K562 (cell line): ENCODE data around the gene HNRNPU. TPM values are rescaled to one million over a fixed set of nuclear protein-coding genes. Genes with fewer than 3 reads are reported as not detected.

Experiments used
- ATAC-seq: fragments of 200-7000 bp; cut with Tn5 transposase; 3 replicates; pipeline ENCODE4 v1.9.1; 2020; ENCODE audit warnings: moderate library complexity
- BruUV-seq: library from RNA; stranded (reverse); fragments of 400-500 nt; replicated peaks from 2 replicates; lab custom pipeline; 2021; lab: Mats Ljungman, UMichigan
- CTCF ChIA-PET: fragments of 300-600 bp; formaldehyde crosslinking; extraction: SDS; loops from one replicate; lab custom pipeline; 2021; ENCODE audit warnings: low intra/inter-chr PET ratio; lab: Yijun Ruan, JAX
- POLR2A ChIA-PET: fragments of 300-600, 350-650 bp; sonication (Branson Sonifier 250); formaldehyde crosslinking; extraction: SDS; loops from one replicate; lab custom pipeline; 2021; ENCODE audit warnings: antibody characterized with exemption, inconsistent platforms; lab: Yijun Ruan, JAX
- DNase-seq, 4 experiments: peaks; one replicate each; pipeline versions ENCODE4 v3.0.0 to v3.0.0-alpha.2; 2011 to 2018; ENCODE audit warnings: low spot score in 3 of 4, mixed read lengths in 3 of 4; ENCODE audit errors: extremely low read depth in 1 of 4
- FAIRE-seq: peaks from 2 replicates; lab custom pipeline; 2011; peaks lifted over from hg19 to GRCh38; lab: Jason Lieb, UNC
- H2AFZ ChIP-seq: 2 replicates; pipeline ENCODE4 v1.6.0; 2011; ENCODE audit warnings: low read depth, low read length, control low read depth, inconsistent platforms
- H3K27ac ChIP-seq: fragments of 200-600 bp; 3 replicates; pipeline ENCODE4 v1.8.0; 2011; ENCODE audit warnings: low read depth, mild to moderate bottlenecking, control low read depth, inconsistent platforms, low read length, moderate library complexity, mixed read lengths; ENCODE audit errors: extremely low read depth
- H3K27me3 ChIP-seq, 2 experiments: fragments of 300-600 bp in 1 of 2; 2 replicates in 1 of 2; 3 replicates in 1 of 2; pipeline versions ENCODE4 v1.6.0 to v1.8.0; 2011; ENCODE audit warnings: inconsistent platforms in 2 of 2, low read length in 2 of 2, mild to moderate bottlenecking in 1 of 2, mixed read lengths in 1 of 2, moderate library complexity in 1 of 2; ENCODE audit not compliant: control insufficient read depth in 2 of 2, insufficient read depth in 2 of 2
- H3K36me3 ChIP-seq: fragments of 300-600 bp; 3 replicates; pipeline ENCODE4 v1.8.0; 2011; ENCODE audit warnings: mild to moderate bottlenecking, low read length, inconsistent platforms; ENCODE audit not compliant: control insufficient read depth, insufficient read depth
- H3K4me1 ChIP-seq, 2 experiments: fragments of 200-600 bp in 1 of 2; replicated peaks in 1 of 2; 2 replicates in 1 of 2; 3 replicates in 1 of 2; pipeline versions ENCODE4 v1.5.1 to v1.8.0; 2011; ENCODE audit warnings: inconsistent platforms in 2 of 2, low read length in 2 of 2, mild to moderate bottlenecking in 1 of 2, mixed read lengths in 1 of 2, moderate library complexity in 1 of 2; ENCODE audit not compliant: control insufficient read depth in 2 of 2, insufficient read depth in 2 of 2
- H3K4me2 ChIP-seq: 2 replicates; pipeline ENCODE4 v1.6.1; 2011; ENCODE audit warnings: low read length, control low read depth, inconsistent platforms, mixed read lengths; ENCODE audit not compliant: insufficient read depth
- H3K4me3 ChIP-seq: fragments of 200-600 bp; sonication (generic), shearing (Covaris generic); 2 replicates; pipeline ENCODE4 v1.5.1; 2016; ENCODE audit warnings: control low read depth, inconsistent platforms
- H3K79me2 ChIP-seq: fragments of 200-600 bp; 3 replicates; pipeline ENCODE4 v1.8.0; 2011; ENCODE audit warnings: low read length, inconsistent platforms; ENCODE audit not compliant: control insufficient read depth, insufficient read depth
- H3K9ac ChIP-seq, 2 experiments: 2 replicates each; pipeline versions ENCODE4 v1.6.0 to v1.6.1; 2011; ENCODE audit warnings: low read depth in 2 of 2, low read length in 2 of 2, control low read depth in 1 of 2, inconsistent platforms in 1 of 2, mild to moderate bottlenecking in 1 of 2, mixed read lengths in 1 of 2; ENCODE audit not compliant: insufficient read depth in 1 of 2
- H3K9me1 ChIP-seq: one replicate; pipeline ENCODE4 v1.6.0; 2011; ENCODE audit warnings: inconsistent platforms, mild to moderate bottlenecking, low read length, moderate library complexity; ENCODE audit not compliant: control insufficient read depth, insufficient read depth
- H3K9me3 ChIP-seq: replicated peaks from 2 replicates; pipeline ENCODE4 v1.5.1; 2011; ENCODE audit warnings: low read depth, low read length, inconsistent platforms; ENCODE audit not compliant: control insufficient read depth, insufficient read depth
- H4K20me1 ChIP-seq: replicated peaks from 2 replicates; pipeline ENCODE4 v1.6.1; 2011; ENCODE audit warnings: low read length, inconsistent platforms, mixed read lengths; ENCODE audit not compliant: control insufficient read depth, insufficient read depth
- BACH1 ChIP-seq: fragments of 200-800 bp; sonication (Bioruptor generic); IDR thresholded peaks from 2 replicates; pipeline ENCODE4 v1.6.1; 2016; ENCODE audit warnings: missing genetic modification characterization, missing compliant biosample characterization
- CLOCK ChIP-seq: fragments of 250-450 bp; sonication (Bioruptor Pico); IDR thresholded peaks from 2 replicates; pipeline ENCODE4 v1.4.0; 2020; ENCODE audit warnings: mild to moderate bottlenecking, moderate library complexity, borderline replicate concordance
- FOXP1 ChIP-seq: sonication (generic); formaldehyde crosslinking; IDR thresholded peaks from 2 replicates; pipeline ENCODE4 v1.8.0; 2022; ENCODE audit warnings: mild to moderate bottlenecking, missing genetic modification reagents
- HDAC8 ChIP-seq: fragments of 450-650 bp; IDR thresholded peaks from 2 replicates; pipeline ENCODE4 v1.6.1; 2016; ENCODE audit warnings: mild to moderate bottlenecking, missing genetic modification characterization, moderate library complexity, missing compliant biosample characterization
- MCM2 ChIP-seq: fragments of 450-650 bp; IDR thresholded peaks from 2 replicates; pipeline ENCODE4 v1.6.1; 2017; ENCODE audit warnings: low read depth, mild to moderate bottlenecking
- MXI1 ChIP-seq: IDR thresholded peaks from 2 replicates; pipeline ENCODE4 v1.6.1; 2011; ENCODE audit warnings: low read depth, mild to moderate bottlenecking, improper control_type of control experiment, low read length
- NRF1 ChIP-seq, 2 experiments: fragments of 450-650 bp; IDR thresholded peaks in 1 of 2; conservative IDR thresholded peaks in 1 of 2; 2 replicates each; pipeline ENCODE4 v1.6.1; 2014; ENCODE audit warnings: mild to moderate bottlenecking in 2 of 2
- TAF9B ChIP-seq: fragments of 450-650 bp; IDR thresholded peaks from 2 replicates; pipeline ENCODE4 v1.6.1; 2018; ENCODE audit warnings: mild to moderate bottlenecking; ENCODE audit not compliant: partially characterized antibody
- TBL1XR1 ChIP-seq, 2 experiments: IDR thresholded peaks; 2 replicates each; pipeline ENCODE4 v1.6.1; 2012; ENCODE audit warnings: improper control_type of control experiment in 2 of 2, low read length in 2 of 2, mild to moderate bottlenecking in 1 of 2
- TOE1 ChIP-seq, 2 experiments: fragments of 450-650 bp in 1 of 2; sonication (generic) in 1 of 2; formaldehyde crosslinking in 1 of 2; IDR thresholded peaks; 2 replicates each; pipeline versions ENCODE4 v1.7.1 to v1.8.0; 2016 to 2022; ENCODE audit warnings: borderline replicate concordance in 2 of 2, mild to moderate bottlenecking in 2 of 2, antibody characterized with exemption in 1 of 2, inconsistent platforms in 1 of 2, low read depth in 1 of 2, missing genetic modification reagents in 1 of 2, moderate library complexity in 1 of 2
- TRIM24 ChIP-seq, 2 experiments: fragments of 450-650 bp; IDR thresholded peaks; 2 replicates each; pipeline ENCODE4 v1.6.1; 2016
- YY1 ChIP-seq, 3 experiments: IDR thresholded peaks; 2 replicates each; pipeline ENCODE4 v1.6.1; 2011; ENCODE audit warnings: low read length in 2 of 3, mild to moderate bottlenecking in 2 of 3, moderate library complexity in 2 of 3, borderline replicate concordance in 1 of 3, control low read depth in 1 of 3, low read depth in 1 of 3; ENCODE audit not compliant: insufficient read depth in 3 of 3, insufficient replicate concordance in 2 of 3, control insufficient read depth in 1 of 3, insufficient read length in 1 of 3; ENCODE audit errors: extremely low read depth in 1 of 3
- ZFX ChIP-seq: sonication (generic); formaldehyde crosslinking; IDR thresholded peaks from 2 replicates; pipeline ENCODE4 v1.8.0; 2022; ENCODE audit warnings: mild to moderate bottlenecking, missing genetic modification reagents, moderate library complexity
- ZNF197 ChIP-seq: fragments of 200-800 bp; sonication (Bioruptor generic); IDR thresholded peaks from 2 replicates; pipeline ENCODE4 v1.6.1; 2016; ENCODE audit warnings: low read depth, missing genetic modification characterization, missing compliant biosample characterization
- ZNF586 ChIP-seq: fragments of 450-650 bp; formaldehyde crosslinking; conservative IDR thresholded peaks from 2 replicates; pipeline ENCODE4 v1.4.0; 2020; ENCODE audit warnings: mild to moderate bottlenecking, moderate library complexity
- ZNF79 ChIP-seq: fragments of 250-450 bp; sonication (Bioruptor Pico); IDR thresholded peaks from 2 replicates; pipeline ENCODE4 v1.4.0; 2020; ENCODE audit warnings: low read depth, mild to moderate bottlenecking, moderate library complexity
- WGBS: fragments of 100-300 bp; shearing (Covaris generic); methylation state at CpG from one replicate; pipeline ENCODE4 v1.1.6; 2016; ENCODE audit warnings: low coverage, mixed read lengths; ENCODE audit not compliant: insufficient coverage; ENCODE audit errors: missing lambda C conversion rate; 5-methylcytosine and 5-hydroxymethylcytosine counted together
- in situ Hi-C: fragments of 300-500 bp; cut with MboI; formaldehyde crosslinking; loops from 4 replicates; pipeline ENCODE4 v1.15.0; 2018; ENCODE audit warnings: inconsistent platforms, mixed read lengths
- intact Hi-C: fragments of 100-400 bp; cut with micrococcal nuclease; formaldehyde crosslinking; loops from 2 replicates; pipeline ENCODE4 v1.14.2; 2022
- polyA plus RNA-seq, 8 experiments: library from polyadenylated mRNA; depleted of rRNA in 4 of 8; stranded (reverse) in 5 of 8; unstranded in 3 of 8; fragments of >200 nt; fragmentation: Nextera tagmentation in 2 of 8; fragmentation: Illumina TruSeq in 1 of 8; extraction: Ambion mirVana in 2 of 8; extraction: Trizol in 1 of 8; gene quantifications; 2 replicates each; pipeline versions ENCODE4 v1.2.1 to v1.2.3, GENCODE V29; 2011 to 2014; ENCODE audit warnings: inconsistent platforms in 1 of 8, missing spikeins in 1 of 8
- total RNA-seq, 7 experiments: library from RNA; depleted of rRNA in 6 of 7; stranded (reverse); fragments of >200 nt in 6 of 7; fragmentation: Illumina TruSeq in 2 of 7; extraction: Trizol in 2 of 7; gene quantifications; 2 replicates each; pipeline versions ENCODE4 v1.2.1 to v1.2.3, GENCODE V29; 2011 to 2021; ENCODE audit warnings: low replicate concordance in 1 of 7
- TF ChIP-seq, protein P1 (sequence below): sonication (generic); formaldehyde crosslinking; IDR thresholded peaks from 2 replicates; pipeline ENCODE4 v1.9.0; 2022; ENCODE audit warnings: mild to moderate bottlenecking, missing genetic modification reagents

HNRNPU gene
- total and polyA plus RNA-seq, 9 of the 15 experiments (the other 6 are each of a cell fraction or from before 2014, with no cell fraction given), result 159 to 777 (median 577) TPM

GRCh38 chr1:244804841-244805240 lies 59.5 kb downstream of the HNRNPU start:
- BruUV-seq, result no TSS peak
- CTCF ChIA-PET, result no interaction called here
- no peak for ATAC-seq

More at GRCh38 chr1:244804841-244805240, 59.5 kb downstream of the HNRNPU start:
- no peaks in the 10 kb centered on the region for H3K9me1 ChIP-seq
- H3K4me1 ChIP-seq, result no peaks in the 10 kb centered on the region; a peak in 2 of 5 replicates
- H3K4me3 ChIP-seq, result no peak overlapping the region
- peaks cover 42 to 72% of the 10 kb centered on the region in 2 experiments for H3K27me3 ChIP-seq
- H2AFZ ChIP-seq, result no peak overlapping the region
- no peak overlapping the region for H3K4me2 ChIP-seq
- WGBS, result 15% methylated on average over 8 of the region's 8 CpGs
- TF ChIP-seq FOXP1 (CRISPR knock-in tag), result no peak
- no peak for TF ChIP-seq TBL1XR1 (IDR thresholded peaks at IDR 0.05; ENCODE audit: low read length in 2 of 2)
- TF ChIP-seq MCM2, result no peak
- no peak for TF ChIP-seq YY1 (IDR thresholded peaks at IDR 0.05; ENCODE audit: borderline replicate concordance in 1 of 3, control insufficient read depth in 1 of 3, extremely low read depth in 1 of 3, insufficient read depth in 3 of 3, insufficient read length in 1 of 3, insufficient replicate concordance in 2 of 3, low read depth in 1 of 3, low read length in 2 of 3)
- TF ChIP-seq ZNF197 (CRISPR knock-in tag), result no peak
- TF ChIP-seq MXI1, result no peak
- TF ChIP-seq HDAC8 (tag), result no peak
- TF ChIP-seq ZFX (CRISPR knock-in tag), result no peak
- no peak for TF ChIP-seq TRIM24 (IDR thresholded peaks at IDR 0.05)
- no peak for TF ChIP-seq TOE1 (IDR thresholded peaks at IDR 0.05; ENCODE audit: borderline replicate concordance)
- TF ChIP-seq TOE1 (CRISPR knock-in tag; IDR thresholded peaks at IDR 0.05; ENCODE audit: borderline replicate concordance, low read depth), result no peak
- TF ChIP-seq, protein P1, sequence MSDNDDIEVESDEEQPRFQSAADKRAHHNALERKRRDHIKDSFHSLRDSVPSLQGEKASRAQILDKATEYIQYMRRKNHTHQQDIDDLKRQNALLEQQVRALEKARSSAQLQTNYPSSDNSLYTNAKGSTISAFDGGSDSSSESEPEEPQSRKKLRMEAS, result no peak
- TF ChIP-seq ZNF586 (CRISPR knock-in tag), result no peak
- TF ChIP-seq NRF1 (conservative IDR thresholded peaks at IDR 0.05 in 1 of 2, IDR thresholded peaks at IDR 0.05 in 1 of 2), result no peak
- TF ChIP-seq BACH1 (tag), result no peak
- no peak for TF ChIP-seq TAF9B
- no peak for TF ChIP-seq CLOCK (CRISPR knock-in tag)
- TF ChIP-seq ZNF79, result no peak
- DNase-seq (no peak), FAIRE-seq (no peak)
- intact Hi-C loops (no loop called here), in situ Hi-C loops (no loop called here)
- no peak overlapping the region for H3K27ac ChIP-seq
- H3K36me3 ChIP-seq, result no peaks in the 10 kb centered on the region
- H3K9ac ChIP-seq, result no peak overlapping the region
- H4K20me1 ChIP-seq, result no peaks in the 10 kb centered on the region
- H3K9me3 ChIP-seq, result no peaks in the 10 kb centered on the region
- H3K79me2 ChIP-seq, result no peaks in the 10 kb centered on the region
- POLR2A ChIA-PET, result no interaction called here
